Measurements from ENCODE around the gene PAGR1.
"Not testable (repeated sequence)": the region's sequence is repeated elsewhere in the genome, so short reads cannot be mapped to it uniquely, and the experiment has no call there.

The PAGR1 gene

GRCh38 chr16:29841631-29842030 is 25.7 kb downstream of the PAGR1 start:
- DNase-seq, result no peak

GRCh38 chr16:29842732-29843346 is 26.9 kb downstream of the PAGR1 start:
- DNase-seq, result no peak

DNA sequence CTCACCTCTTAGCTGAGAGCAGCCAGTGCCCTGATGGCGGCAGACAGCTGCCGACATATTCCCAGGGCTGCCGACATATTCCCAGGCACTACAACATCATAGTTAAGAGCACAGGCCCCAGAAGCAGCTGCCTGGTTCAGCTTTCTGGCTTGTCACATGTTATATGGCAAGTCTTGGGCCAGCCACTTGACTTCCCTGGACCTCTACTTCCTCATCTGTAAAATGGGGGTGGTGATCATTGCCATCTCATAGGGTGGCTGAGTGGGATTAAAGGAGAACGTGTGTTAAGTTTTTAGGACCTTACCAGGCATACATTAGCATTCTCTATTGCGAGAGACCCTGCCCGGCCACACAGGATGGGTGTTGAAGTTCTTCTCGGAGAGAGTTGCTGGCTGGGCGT is 28.0 kb downstream of the PAGR1 start:
- no peak for DNase-seq

- DNase-seq, result no peak
Measured at GRCh38 chr16:29844575-29845331, 28.8 kb downstream of the PAGR1 start.

- DNase-seq, result no peak
Measured at GRCh38 chr16:29845656-29846055, 29.7 kb downstream of the PAGR1 start.

DNA sequence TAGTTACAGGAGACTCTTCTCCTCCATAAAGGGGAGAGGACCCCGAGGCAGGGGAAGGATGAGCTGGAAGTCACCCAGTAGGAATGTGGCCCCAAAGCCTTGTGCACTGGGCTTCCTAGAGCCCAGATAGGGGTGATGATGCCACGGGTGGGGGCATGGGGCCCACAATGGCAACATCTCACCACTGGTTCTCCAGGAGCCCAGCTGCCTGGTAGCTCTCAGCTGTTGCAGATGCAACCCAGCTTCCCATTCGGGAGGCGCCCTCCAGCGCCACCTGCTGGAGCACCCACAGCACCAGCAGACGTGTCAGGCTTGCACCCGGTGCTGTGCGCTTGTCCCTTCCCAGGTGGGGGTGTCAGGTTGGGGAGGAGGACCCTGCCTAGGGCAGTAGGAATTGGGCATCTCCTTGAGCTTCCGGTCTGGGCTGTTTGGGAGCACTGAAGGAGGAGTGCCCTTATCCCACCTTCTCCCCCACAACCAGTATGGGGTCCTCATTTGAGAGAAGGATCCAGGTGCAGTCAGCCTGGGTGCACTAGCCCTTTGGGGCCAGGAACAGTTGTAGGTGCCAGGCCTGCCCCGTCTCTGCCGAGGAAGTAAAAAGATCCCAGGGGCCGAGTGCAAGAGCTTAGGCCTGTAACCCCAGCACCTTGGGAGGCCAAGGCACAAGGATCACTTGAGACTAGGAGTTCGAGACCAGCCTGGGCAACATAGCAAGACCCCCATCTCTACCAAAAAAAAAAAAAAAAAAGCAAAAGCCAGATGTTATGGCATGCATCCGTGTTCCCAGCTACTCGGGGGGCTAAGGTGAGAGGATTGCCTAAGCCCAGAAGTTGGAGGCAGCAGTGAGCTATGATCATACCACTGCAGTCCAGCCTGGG is 32.7 kb downstream of the PAGR1 start:
- no peak for DNase-seq

GRCh38 chr16:29849505-29849904 is 33.6 kb downstream of the PAGR1 start:
- no peak for DNase-seq

GRCh38 chr16:29850998-29851397 is 35.0 kb downstream of the PAGR1 start:
- DNase-seq, result no peak

DNA sequence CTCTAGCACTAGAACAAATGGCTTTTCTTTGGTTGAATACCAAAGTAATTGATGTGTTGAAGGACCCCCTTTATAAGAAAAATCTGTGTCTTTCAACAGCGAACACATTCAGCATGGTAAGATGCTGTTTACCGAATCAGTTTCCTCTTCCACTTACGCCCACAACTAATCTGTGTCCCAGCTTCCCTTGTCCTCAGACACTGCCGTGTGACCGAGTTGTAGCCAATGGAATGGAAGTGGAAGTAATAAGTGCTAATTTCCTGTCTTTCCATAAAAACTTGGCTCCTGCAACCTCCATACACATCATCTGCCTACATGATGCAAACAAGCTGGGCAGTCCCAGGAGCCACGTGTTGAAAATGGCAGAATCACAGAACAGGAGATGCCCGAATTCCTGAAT is 36.7 kb downstream of the PAGR1 start:
- DNase-seq, result no peak

DNA sequence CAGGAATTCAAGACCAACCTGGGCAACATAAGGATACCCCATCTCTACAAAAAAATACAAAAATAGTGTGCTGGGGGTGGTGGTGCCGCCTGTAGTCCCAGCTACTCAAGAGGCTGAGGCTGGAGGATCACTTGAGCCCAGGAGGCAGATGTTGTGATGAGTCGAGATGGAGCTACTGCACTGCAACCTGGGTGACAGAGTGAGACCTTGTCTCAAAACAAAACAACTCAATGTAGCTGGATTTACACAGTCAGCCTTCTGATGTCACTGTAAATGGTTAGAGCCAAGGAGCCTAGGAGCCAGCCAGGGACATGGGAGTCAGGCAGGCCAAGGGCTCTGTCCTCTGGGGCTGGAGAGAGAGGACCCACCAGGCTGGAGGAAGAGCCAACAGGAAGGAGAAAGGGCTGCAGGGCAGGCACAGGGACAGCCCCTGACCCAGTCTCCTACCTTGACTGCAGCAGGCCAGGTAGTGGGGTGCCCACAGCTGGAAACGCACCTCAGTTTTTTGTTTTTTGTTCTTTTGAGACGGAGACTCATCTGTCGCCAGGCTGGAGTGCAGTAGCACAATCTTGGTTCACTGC is 38.7 kb downstream of the PAGR1 start:
- no peak for DNase-seq

DNA sequence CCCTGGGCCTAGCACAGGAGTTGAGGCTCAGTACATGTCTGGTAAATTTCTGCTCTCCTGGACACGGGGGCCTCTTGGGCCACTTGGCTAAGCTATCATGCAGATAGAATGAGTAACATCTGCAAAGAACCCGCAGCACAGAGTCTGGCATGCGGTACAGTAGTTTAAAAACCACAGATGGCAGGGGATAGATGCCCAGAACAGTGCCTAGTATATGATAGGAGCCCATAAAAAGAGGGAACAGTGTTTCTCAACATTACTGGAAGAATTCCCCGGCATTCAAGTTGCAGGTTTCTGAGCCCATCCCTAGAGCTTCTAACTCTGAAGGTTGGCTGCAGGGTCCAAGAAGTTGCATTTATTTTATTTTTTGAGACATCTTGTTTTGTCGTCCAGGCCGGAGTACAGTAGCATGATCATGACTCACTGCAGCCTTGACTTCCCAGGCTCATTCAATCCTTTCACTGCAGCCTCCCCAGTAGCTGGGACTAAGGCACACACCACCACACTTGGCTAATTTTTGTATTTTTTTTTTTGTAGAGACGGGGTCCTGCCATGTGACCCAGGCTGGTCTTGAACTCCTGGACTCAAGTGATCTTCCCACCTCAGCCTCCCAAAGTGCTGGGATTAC is 41.3 kb downstream of the PAGR1 start:
- DNase-seq, result no peak

DNA sequence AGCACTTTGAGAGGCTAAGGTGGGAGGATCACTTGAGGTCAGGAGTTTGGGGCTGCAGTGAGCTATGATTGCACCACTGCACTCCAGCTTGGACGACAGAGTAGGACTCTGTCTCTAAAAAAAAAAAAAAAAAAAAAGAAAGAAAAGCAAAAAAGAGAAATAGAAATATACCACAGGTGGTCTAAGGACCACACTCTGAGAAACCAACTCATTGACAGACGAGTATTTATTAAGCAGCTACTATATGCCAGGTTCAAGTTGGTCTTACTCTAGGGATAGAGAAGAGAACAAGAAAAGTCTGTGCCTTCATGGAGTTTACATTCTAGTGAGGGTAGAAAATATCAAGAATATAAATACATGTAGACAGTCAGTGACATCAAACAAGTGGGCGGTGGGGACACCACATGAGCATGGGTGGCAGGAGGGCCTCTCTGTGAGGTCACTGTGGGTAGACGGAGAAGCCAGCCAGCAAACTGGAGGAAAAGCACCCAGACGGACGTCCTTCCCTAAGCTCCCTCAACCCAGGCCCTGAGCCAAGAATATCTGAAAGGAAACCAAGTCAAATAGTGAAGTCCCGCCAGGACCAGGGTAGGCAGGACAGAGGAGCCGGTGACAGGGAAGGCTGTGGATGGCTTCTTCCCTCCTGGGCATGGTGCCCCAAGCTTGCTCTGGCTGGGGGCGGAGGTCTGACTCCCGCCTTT is 42.3 kb downstream of the PAGR1 start:
- no peak for DNase-seq

DNA sequence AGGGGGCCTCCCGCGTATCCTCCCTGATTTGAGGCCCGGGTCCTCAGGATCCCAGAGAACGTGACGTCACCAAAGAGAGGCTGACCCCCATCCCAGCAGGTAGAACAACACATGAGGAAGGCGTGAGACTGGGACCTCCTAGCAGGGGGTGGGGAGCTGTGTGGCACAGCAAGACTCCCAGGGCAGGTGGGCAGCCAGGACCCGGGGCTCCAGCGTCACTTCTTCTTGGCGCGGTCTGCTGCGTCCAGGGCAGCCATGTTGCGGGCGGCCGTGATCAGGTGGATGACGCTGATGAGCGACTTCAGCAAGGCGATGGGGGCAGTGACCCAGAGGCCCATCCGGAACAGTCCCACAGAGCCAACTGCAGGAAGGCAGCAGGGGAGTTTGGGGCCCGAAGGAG is 43.0 kb downstream of the PAGR1 start:
- no peak for DNase-seq

DNA sequence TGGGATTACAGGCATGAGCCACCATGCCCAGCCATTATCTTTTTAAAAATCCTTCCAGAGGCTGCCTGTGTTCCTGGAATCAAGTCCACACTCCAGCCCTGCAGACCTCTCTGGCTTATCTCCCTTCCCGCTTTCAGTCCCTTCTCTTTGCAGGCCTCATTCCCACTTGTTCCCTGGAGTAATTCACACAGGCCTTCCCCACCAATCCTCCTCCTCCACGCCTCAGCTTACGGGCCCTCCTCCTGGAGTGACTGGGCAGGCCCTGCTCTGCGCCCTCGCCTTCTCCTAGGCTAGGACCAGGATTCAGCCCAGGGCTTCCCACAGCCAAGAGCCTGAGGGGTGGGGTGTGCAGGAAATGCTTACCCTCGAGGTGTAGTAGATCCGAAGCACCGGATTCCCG is 44.3 kb downstream of the PAGR1 start:
- no peak for DNase-seq

DNA sequence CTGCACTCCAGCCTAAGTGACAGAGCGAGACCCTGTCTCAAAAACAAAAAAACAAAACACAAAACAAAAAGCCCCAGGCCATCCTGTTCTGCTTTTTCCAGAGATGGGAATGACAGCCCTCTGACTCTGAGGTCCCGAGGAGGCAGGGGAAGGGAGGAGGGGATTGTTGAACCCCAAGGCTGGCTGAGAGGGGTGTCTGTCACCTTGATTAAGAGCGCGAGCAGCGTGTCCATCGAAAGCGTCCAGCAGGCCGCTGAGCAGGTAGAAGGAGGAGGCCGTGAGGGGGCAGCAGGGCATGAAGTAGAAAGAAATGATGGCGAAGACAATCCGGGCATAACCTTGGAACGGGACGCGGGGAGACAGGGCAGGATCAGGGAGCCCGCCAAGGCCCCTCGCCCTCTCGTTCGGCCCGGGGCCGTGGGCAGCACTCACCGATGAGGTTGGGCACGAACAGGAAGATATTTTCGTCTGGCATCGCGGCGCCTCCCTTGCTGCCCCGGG is 46.5 kb downstream of the PAGR1 start:
- DNase-seq, result no peak

- peak; percentile 39 for DNase-seq
Measured at GRCh38 chr16:29862884-29863668, 47.1 kb downstream of the PAGR1 start, which contains the start of gene CDIPT. CDIPT (minus strand) TSS chr16:29863226; CDS start chr16:29862857, 369 bp downstream.

DNA sequence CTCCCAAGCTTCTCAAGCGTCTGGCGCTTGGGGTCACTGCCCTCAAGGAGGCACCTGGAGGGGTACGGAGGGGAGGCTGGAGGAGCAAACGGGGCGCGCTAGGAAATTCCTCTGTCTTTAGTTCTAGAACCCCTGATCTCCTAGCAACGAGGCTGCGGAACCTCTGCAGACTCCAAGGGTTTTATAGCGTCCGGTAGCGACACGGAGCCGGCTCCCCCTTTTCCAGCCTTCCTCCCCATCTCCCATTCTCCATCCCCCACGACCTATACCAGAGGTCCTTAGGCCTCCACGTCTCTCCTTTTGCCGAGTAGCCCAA is 47.7 kb downstream of the PAGR1 start:
- no peak for DNase-seq

DNA sequence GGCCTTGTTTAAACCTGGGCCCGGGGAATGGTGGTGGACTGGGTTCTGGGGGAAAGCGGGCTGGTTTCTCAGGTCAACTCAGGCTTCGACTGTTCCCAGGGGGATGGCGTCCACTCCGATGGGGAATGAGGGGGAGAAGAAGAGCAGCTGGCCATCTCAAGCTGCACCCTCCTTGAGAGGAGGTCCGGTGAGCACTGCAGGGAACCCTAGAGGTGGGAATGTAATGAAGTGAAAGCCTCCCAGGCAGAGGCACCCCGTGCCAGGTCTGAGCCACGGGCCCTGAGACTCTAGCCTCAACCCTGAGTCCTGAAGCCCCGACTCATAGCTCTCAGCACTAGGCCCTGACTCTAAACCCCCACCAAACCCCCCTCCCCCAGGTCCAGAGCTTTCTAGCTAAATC is 48.3 kb downstream of the PAGR1 start:
- no peak for DNase-seq

DNA sequence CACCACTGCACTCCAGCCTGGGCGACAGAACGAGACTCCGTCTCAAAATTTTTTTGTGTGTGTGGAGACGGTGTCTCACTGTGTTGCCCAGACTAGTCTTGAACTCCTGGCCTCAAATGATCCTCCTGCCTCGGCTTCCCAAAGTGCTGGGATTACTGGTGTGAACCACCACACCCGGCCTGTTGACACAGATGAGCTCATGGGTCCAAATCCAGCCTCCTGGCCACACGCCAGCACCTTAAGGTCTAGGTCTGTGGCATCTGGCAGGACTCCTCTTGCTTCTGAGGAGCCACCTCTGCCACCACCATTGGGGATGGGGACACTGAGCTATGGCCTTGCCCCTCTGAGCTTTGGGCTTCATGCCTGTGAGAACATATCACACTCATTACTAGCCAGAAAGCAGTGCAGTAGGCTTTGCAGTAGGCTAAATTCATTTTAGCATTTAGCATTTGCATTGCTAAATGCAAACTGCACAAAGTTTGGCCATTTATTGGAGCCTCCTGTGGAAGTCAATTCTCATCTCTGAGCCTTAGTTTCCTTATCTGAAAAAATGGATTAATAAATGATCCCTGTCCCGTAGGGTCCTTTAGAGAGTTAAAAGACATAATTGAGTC is 52.6 kb downstream of the PAGR1 start:
- no peak for DNase-seq

DNA sequence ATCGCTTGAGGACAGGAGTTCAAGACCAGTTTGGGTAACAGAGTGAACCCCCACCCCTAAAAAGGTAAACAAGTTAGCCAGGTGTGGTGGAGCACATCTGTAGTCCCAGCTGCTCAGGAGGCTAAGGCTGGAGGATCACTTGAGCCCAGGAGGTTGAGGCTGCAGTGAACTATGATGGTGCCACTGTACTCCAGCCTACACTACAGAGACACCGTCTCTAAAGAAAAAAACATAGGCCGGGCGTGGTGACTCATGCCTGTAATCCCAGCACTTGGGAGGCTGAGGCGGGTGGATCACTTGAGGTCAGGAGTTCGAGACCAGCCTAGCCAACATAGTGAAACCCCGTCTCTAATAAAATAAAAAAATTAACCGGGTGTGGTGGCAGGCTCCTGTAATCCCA is 53.1 kb downstream of the PAGR1 start:
- not testable (repeated sequence) for DNase-seq
